ENCODE data around the gene LPP.

LPP gene

GRCh38 chr3:188169830-188170455 is 16.0 kb downstream of the LPP start:
- DNase-seq (ENCODE audit: low spot score): no peak

GRCh38 chr3:188170461-188171459 is 16.8 kb downstream of the LPP start:
- no peak for DNase-seq (ENCODE audit: low spot score)

GRCh38 chr3:188171682-188172467 is 17.9 kb downstream of the LPP start:
- DNase-seq (ENCODE audit: low spot score): no peak

GRCh38 chr3:188174317-188175044 is 20.5 kb downstream of the LPP start:
- DNase-seq (ENCODE audit: low spot score): no peak

- DNase-seq (ENCODE audit: low spot score): no peak
Observed at GRCh38 chr3:188176476-188176875, 22.5 kb downstream of the LPP start.

GRCh38 chr3:188176884-188177283 is 22.9 kb downstream of the LPP start:
- no peak for DNase-seq (ENCODE audit: low spot score)

- no peak for DNase-seq (ENCODE audit: low spot score)
Observed at GRCh38 chr3:188177721-188178120, 23.8 kb downstream of the LPP start.

GRCh38 chr3:188178293-188178936 is 24.5 kb downstream of the LPP start:
- DNase-seq (ENCODE audit: low spot score): no peak

GRCh38 chr3:188179006-188179966 is 25.3 kb downstream of the LPP start:
- no peak for DNase-seq (ENCODE audit: low spot score)

- no peak for DNase-seq (ENCODE audit: low spot score)
Observed at GRCh38 chr3:188180114-188180513, 26.2 kb downstream of the LPP start.

GRCh38 chr3:188183452-188183851 is 29.5 kb downstream of the LPP start:
- DNase-seq (ENCODE audit: low spot score): no peak

- DNase-seq (ENCODE audit: low spot score): no peak
Observed at GRCh38 chr3:188184160-188184559, 30.2 kb downstream of the LPP start.

GRCh38 chr3:188184649-188185048 is 30.7 kb downstream of the LPP start:
- no peak for DNase-seq (ENCODE audit: low spot score)

- no peak for DNase-seq (ENCODE audit: low spot score)
Observed at GRCh38 chr3:188185717-188186251, 31.8 kb downstream of the LPP start.

- no peak for DNase-seq (ENCODE audit: low spot score)
Observed at GRCh38 chr3:188187053-188187452, 33.1 kb downstream of the LPP start.

GRCh38 chr3:188188911-188189310 is 35.0 kb downstream of the LPP start:
- DNase-seq (ENCODE audit: low spot score): no peak

GRCh38 chr3:188191460-188191859 is 37.5 kb downstream of the LPP start:
- no peak for DNase-seq (ENCODE audit: low spot score)

GRCh38 chr3:188192034-188192433 is 38.1 kb downstream of the LPP start:
- DNase-seq (ENCODE audit: low spot score): no peak

- no peak for DNase-seq (ENCODE audit: low spot score)
Observed at GRCh38 chr3:188194332-188194731, 40.4 kb downstream of the LPP start.
